Thymus (tissue), 11 donors: ENCODE measurements around the gene PAQR4. TPM values are rescaled to one million over a fixed set of nuclear protein-coding genes. Genes with fewer than 3 reads are reported as not detected.
"Not testable (repeated sequence)": the region's sequence is repeated elsewhere in the genome, so short reads cannot be mapped to it uniquely, and the experiment has no call there.

ENCODE experiments used
- DNase-seq, 9 donors: peaks; one replicate each; pipeline ENCODE4 v3.0.0-alpha.2; 2013; ENCODE audit warnings: low spot score in 9 of 9, low read depth in 6 of 9, missing footprints in 1 of 9
- H3K27ac ChIP-seq, 2 donors: one replicate each; pipeline ENCODE4 v1.5.1; 2013; ENCODE audit warnings: control low read depth in 1 of 2, low read depth in 1 of 2, low read length in 1 of 2, mild to moderate bottlenecking in 1 of 2, moderate library complexity in 1 of 2
- H3K27me3 ChIP-seq, 2 donors: one replicate each; pipeline ENCODE4 v1.5.1; 2013; ENCODE audit warnings: low read length in 1 of 2; ENCODE audit not compliant: control insufficient read depth in 2 of 2, insufficient read depth in 1 of 2
- H3K36me3 ChIP-seq, 2 donors: one replicate each; pipeline ENCODE4 v1.5.1; 2013; ENCODE audit warnings: low read length in 1 of 2, mild to moderate bottlenecking in 1 of 2, moderate library complexity in 1 of 2; ENCODE audit not compliant: control insufficient read depth in 2 of 2, insufficient read depth in 2 of 2
- H3K4me1 ChIP-seq, 2 donors: one replicate each; pipeline ENCODE4 v1.5.1; 2013; ENCODE audit warnings: low read length in 2 of 2; ENCODE audit not compliant: control insufficient read depth in 2 of 2, insufficient read depth in 2 of 2
- H3K4me3 ChIP-seq, 2 donors: one replicate each; pipeline ENCODE4 v1.5.1; 2013; ENCODE audit warnings: low read length in 2 of 2, control low read depth in 1 of 2, mild to moderate bottlenecking in 1 of 2
- H3K9me3 ChIP-seq, 2 donors: one replicate each; pipeline ENCODE4 v1.5.1; 2013; ENCODE audit warnings: low read length in 1 of 2, mild to moderate bottlenecking in 1 of 2; ENCODE audit not compliant: control insufficient read depth in 2 of 2, insufficient read depth in 1 of 2
- WGBS: extraction: QIAGEN DNeasy Blood & Tissue Kit; methylation state at CpG from one replicate; pipeline ENCODE4 v1.1.7; 2013; 5-methylcytosine and 5-hydroxymethylcytosine counted together
- polyA plus RNA-seq: library from polyadenylated mRNA; stranded (reverse); fragments of 200-250 nt; gene quantifications from one replicate; pipeline ENCODE4 v1.2.3, GENCODE V29; 2013
- total RNA-seq: library from RNA; stranded (reverse); fragments of 120-200 nt; gene quantifications from one replicate; pipeline ENCODE4 v1.2.4, GENCODE V29; 2013
- donor health status: healthy.

The PAQR4 gene
- total and polyA plus RNA-seq, 2 donors, result 9.5 to 11.2 TPM

- 98% methylated on average over 24 of the region's 24 CpGs for WGBS
- no peaks in the 10 kb centered on the region for H3K9me3 ChIP-seq
- H3K4me1 ChIP-seq, result peaks cover 11 to 27% of the 10 kb centered on the region in 2 donors
- H3K4me3 ChIP-seq, result no peak overlapping the region
- H3K36me3 ChIP-seq, result peaks cover 48 to 56% of the 10 kb centered on the region in 2 donors
- no peak overlapping the region for H3K27ac ChIP-seq
- no peaks in the 10 kb centered on the region for H3K27me3 ChIP-seq
- DNase-seq, result no peak
Observed at GRCh38 chr16:2937170-2937569, 32.0 kb upstream of the PAQR4 start.

- WGBS, result 97% methylated on average over 12 of the region's 12 CpGs
- no peak for DNase-seq
- peaks cover 52 to 55% of the 10 kb centered on the region in 2 donors for H3K36me3 ChIP-seq
- H3K9me3 ChIP-seq, result no peaks in the 10 kb centered on the region
- no peak overlapping the region for H3K4me3 ChIP-seq
- H3K27ac ChIP-seq, result no peak overlapping the region
- H3K27me3 ChIP-seq, result no peaks in the 10 kb centered on the region
- H3K4me1 ChIP-seq, result peaks cover 11 to 27% of the 10 kb centered on the region in 2 donors
Observed at GRCh38 chr16:2938206-2938605, 30.9 kb upstream of the PAQR4 start.

GRCh38 chr16:2939968-2940367 is 29.2 kb upstream of the PAQR4 start:
- Histone ChIP-seq H3K36me3 (peaks cover 43 to 46% of the 10 kb centered on the region in 2 donors), H3K27me3 (no peaks in the 10 kb centered on the region), H3K4me1 (peaks cover 7 to 16% of the 10 kb centered on the region in 2 donors), H3K9me3 (no peaks in the 10 kb centered on the region), H3K4me3 (no peak overlapping the region), H3K27ac (no peak overlapping the region)
- 94% methylated on average over 2 of the region's 2 CpGs for WGBS
- DNase-seq, result no peak

- peaks cover 36 to 37% of the 10 kb centered on the region in 2 donors for H3K36me3 ChIP-seq
- H3K27ac ChIP-seq, result no peak overlapping the region
- H3K4me1 ChIP-seq, result no peaks in the 10 kb centered on the region
- WGBS, result 95% methylated on average over 4 of the region's 4 CpGs
- no peak overlapping the region for H3K4me3 ChIP-seq
- DNase-seq, result no peak
- H3K9me3 ChIP-seq, result no peaks in the 10 kb centered on the region
- no peaks in the 10 kb centered on the region for H3K27me3 ChIP-seq
Observed at GRCh38 chr16:2942045-2942444, 27.1 kb upstream of the PAQR4 start.

GRCh38 chr16:2943716-2944115 is 25.4 kb upstream of the PAQR4 start:
- H3K36me3 ChIP-seq, result peaks cover 24% of the 10 kb centered on the region in 2 donors
- H3K4me3 ChIP-seq, H3K27ac ChIP-seq, H3K9me3 ChIP-seq, H3K4me1 ChIP-seq, DNase-seq, H3K27me3 ChIP-seq: not testable (repeated sequence)
- 93% methylated on average over 12 of the region's 12 CpGs for WGBS

GRCh38 chr16:2946649-2947048 is 22.5 kb upstream of the PAQR4 start:
- DNase-seq, result no peak
- no peaks in the 10 kb centered on the region for H3K9me3 ChIP-seq
- WGBS, result 98% methylated on average over 4 of the region's 4 CpGs
- H3K4me1 ChIP-seq, result no peaks in the 10 kb centered on the region
- H3K27me3 ChIP-seq, result no peaks in the 10 kb centered on the region
- H3K36me3 ChIP-seq, result peaks cover 8 to 18% of the 10 kb centered on the region in 2 donors
- no peak overlapping the region for H3K27ac ChIP-seq
- H3K4me3 ChIP-seq, result no peak overlapping the region

GRCh38 chr16:2948807-2949704 is 20.1 kb upstream of the PAQR4 start:
- peaks cover 0 to 18% of the 10 kb centered on the region in 2 donors for H3K4me1 ChIP-seq
- no peak for DNase-seq
- H3K27ac ChIP-seq, result no peak overlapping the region
- no peaks in the 10 kb centered on the region for H3K27me3 ChIP-seq
- H3K9me3 ChIP-seq, result no peaks in the 10 kb centered on the region
- no peak overlapping the region for H3K4me3 ChIP-seq
- 95% methylated on average over 36 of the region's 36 CpGs for WGBS
- H3K36me3 ChIP-seq, result peaks cover 3 to 9% of the 10 kb centered on the region in 2 donors

GRCh38 chr16:2949705-2950352 is 19.3 kb upstream of the PAQR4 start:
- Histone ChIP-seq H3K9me3 (no peaks in the 10 kb centered on the region), H3K36me3 (peaks cover 3 to 9% of the 10 kb centered on the region in 2 donors), H3K27me3 (no peaks in the 10 kb centered on the region), H3K4me1 (peaks cover 0 to 25% of the 10 kb centered on the region in 2 donors), H3K4me3 (no peak overlapping the region), H3K27ac (no peak overlapping the region)
- 98% methylated on average over 19 of the region's 19 CpGs for WGBS
- no peak for DNase-seq

GRCh38 chr16:2950353-2950724 is 18.8 kb upstream of the PAQR4 start:
- Histone ChIP-seq H3K27ac (no peak overlapping the region), H3K36me3 (peaks cover 3 to 9% of the 10 kb centered on the region in 2 donors), H3K9me3 (no peaks in the 10 kb centered on the region), H3K4me3 (no peak overlapping the region), H3K27me3 (no peaks in the 10 kb centered on the region), H3K4me1 (peaks cover 0 to 30% of the 10 kb centered on the region in 2 donors)
- DNase-seq, result no peak
- 97% methylated on average over 13 of the region's 13 CpGs for WGBS
